ENCODE results near the gene CARS1.

CARS1 gene

DNA sequence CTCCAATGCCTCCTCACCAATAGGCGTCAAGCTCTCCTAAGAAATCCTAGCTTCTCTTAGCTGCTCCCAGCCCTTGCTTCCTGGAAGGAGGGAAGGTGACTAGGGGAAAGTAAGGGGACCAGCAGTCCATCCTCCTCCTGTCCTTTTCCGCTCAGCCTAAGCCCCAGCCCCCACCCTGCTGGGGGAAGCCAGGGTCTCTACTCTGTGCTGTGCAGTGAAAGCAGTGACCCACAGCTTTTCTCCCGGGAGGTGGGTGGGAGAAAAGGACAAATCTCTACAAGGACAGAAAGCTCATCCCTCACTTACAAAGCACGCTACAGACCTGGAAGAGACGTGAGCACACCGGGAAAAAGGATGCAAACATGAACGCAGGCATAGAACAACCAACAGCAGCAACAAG, 97.1 kb downstream of the CARS1 start:
- H3K27me3 Mint-ChIP-seq, result no peaks in the 10 kb centered on the region
- no peaks in the 10 kb centered on the region for H3K9me3 Mint-ChIP-seq
- peaks cover 23% of the 10 kb centered on the region for H3K4me1 Mint-ChIP-seq
- no peak overlapping the region for H3K4me3 Mint-ChIP-seq
- H3K36me3 Mint-ChIP-seq, result peaks cover 17% of the 10 kb centered on the region
- no peak overlapping the region for H3K27ac Mint-ChIP-seq

DNA sequence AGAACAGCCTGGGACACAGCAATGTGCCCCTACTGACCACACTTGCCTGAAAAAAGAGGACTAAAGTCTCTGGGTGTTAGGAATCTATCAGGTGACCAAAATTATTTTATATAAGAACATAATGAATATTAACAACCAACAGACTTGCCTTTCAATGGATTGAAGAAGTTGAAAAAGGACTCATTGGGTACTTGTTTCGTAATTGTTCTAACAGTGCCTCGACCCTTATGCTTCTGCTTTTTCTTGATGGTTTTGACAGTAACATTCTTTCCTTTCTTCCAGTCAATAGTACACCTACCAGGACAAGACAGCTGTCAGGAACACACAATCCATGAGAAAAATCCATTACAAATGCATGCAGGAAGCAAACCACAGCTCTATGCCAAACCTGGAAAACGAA, 99.0 kb downstream of the CARS1 start:
- Mint-ChIP-seq H3K4me3 (no peak overlapping the region), H3K9me3 (no peaks in the 10 kb centered on the region), H3K27ac (no peak overlapping the region), H3K4me1 (peaks cover 19% of the 10 kb centered on the region), H3K36me3 (peaks cover 11% of the 10 kb centered on the region), H3K27me3 (no peaks in the 10 kb centered on the region)

DNA sequence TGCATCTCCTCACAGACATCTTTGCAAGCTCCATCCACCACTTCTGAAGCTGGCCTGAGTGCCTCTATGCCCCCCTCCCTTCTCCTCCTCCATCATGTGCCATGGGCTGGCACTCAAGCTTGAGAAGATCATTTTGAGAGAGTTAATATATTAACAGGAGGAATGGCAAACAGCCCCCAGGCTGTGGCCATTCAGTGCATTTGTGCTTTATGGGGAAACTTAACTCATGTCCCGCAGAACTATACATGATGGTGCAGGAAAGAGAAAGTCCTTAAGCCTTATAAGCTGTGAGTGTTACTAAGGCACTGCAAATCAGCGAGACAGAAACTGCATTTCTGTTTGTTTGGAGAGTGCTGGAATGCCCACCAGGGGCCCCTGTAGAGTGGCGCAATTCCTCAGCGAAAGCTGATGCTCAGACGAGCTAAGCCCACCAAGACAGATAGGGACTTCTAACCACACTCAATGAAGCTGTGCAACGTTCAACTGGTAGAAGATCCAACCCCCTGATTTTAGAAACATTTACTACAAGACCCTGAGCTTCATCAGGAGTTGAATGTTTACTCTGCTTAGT, 101.2 kb downstream of the CARS1 start:
- Mint-ChIP-seq H3K27ac (no peak overlapping the region), H3K4me1 (peaks cover 13% of the 10 kb centered on the region), H3K27me3 (no peaks in the 10 kb centered on the region), H3K4me3 (no peak overlapping the region), H3K9me3 (no peaks in the 10 kb centered on the region), H3K36me3 (peaks cover 6% of the 10 kb centered on the region)

GRCh38 chr11:2954263-2954662, 103.0 kb downstream of the CARS1 start:
- H3K36me3 Mint-ChIP-seq, result peaks cover 11% of the 10 kb centered on the region
- H3K4me1 Mint-ChIP-seq, result peaks cover 20% of the 10 kb centered on the region
- no peaks in the 10 kb centered on the region for H3K9me3 Mint-ChIP-seq
- H3K27ac Mint-ChIP-seq, result peak overlapping the region; percentile 65
- H3K4me3 Mint-ChIP-seq, result no peak overlapping the region
- H3K27me3 Mint-ChIP-seq, result no peaks in the 10 kb centered on the region

DNA sequence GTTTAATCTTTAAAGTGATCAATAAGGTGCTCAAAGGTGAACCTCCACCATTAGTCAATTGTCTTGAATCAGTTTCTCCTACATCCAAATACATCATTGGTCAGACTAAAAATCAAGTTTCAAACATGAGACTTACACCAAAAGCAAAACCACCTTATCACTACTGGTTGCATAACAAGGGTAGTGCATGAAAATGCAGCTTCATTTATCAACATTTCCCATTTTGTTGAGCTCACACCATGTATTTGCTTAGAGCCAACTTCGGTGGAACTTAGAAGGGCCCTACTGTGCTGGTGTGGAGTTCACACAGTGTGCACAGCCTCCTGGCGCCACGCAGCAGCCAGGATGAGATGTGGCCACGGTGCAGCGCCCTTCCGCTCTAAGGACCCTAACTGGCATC, 104.9 kb downstream of the CARS1 start:
- H3K27me3 Mint-ChIP-seq, result no peaks in the 10 kb centered on the region

DNA sequence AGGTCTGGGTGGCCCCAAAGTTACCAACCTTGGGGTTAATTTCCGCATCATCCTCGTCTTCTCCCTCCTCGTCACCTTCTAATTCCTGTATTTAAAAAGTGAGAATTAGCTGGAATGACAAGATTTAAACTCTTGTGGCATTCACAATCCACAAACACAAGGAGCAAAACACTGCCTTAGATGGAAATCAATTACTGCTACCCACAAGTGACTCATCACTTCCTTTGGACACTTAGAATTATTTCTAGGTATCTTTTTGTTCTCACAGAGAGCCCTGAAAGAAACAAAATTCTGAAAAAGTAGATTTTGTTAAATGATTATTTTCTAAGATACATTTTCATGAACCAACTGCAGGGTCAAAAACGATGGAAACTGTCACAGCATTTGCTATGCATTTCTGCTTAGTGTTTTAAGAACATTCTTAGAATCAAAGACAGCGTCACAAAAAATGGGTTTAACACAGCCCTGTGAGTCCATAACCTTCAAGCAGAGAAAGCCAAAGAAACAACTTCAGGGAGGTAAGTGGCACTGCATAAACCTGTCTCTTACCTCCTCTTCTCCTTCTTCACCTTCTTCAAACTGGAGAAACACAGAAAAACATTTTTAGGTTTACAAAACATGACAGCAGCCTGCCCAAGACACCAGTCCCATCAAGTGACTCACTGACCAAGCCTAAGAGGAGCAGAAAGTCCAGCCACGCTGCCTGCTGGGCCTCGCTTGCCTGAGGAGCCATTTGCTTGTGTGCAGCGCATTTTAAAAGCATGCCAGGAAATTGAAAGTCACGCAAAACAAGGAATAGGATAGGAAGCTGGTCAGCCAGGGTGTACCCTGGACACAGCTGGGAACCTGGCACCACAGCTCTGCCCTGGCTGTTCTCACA, 105.8 kb downstream of the CARS1 start:
- H3K9me3 Mint-ChIP-seq, result no peaks in the 10 kb centered on the region
- peaks cover 7% of the 10 kb centered on the region for H3K36me3 Mint-ChIP-seq
- H3K4me3 Mint-ChIP-seq, result no peak overlapping the region
- H3K4me1 Mint-ChIP-seq, result peaks cover 38% of the 10 kb centered on the region
- H3K27ac Mint-ChIP-seq, result peak overlapping the region; percentile 17
- H3K27me3 Mint-ChIP-seq, result no peaks in the 10 kb centered on the region

More for the DNA sequence above, 104.9 kb downstream of the CARS1 start:
- H3K9me3 Mint-ChIP-seq, result no peaks in the 10 kb centered on the region
- no peak overlapping the region for H3K4me3 Mint-ChIP-seq
- peaks cover 32% of the 10 kb centered on the region for H3K4me1 Mint-ChIP-seq
- no peak overlapping the region for H3K27ac Mint-ChIP-seq
- peaks cover 11% of the 10 kb centered on the region for H3K36me3 Mint-ChIP-seq
